Peyer's patch (tissue), 4 donors: ENCODE data around the gene LDOC1.

Experiments
- POLR2A ChIP-seq, 2 donors: fragments of 450-650 bp; IDR thresholded peaks; one replicate each; pipeline ENCODE4 v1.5.1; 2017; ENCODE audit warnings: antibody characterized with exemption in 2 of 2, mild to moderate bottlenecking in 2 of 2, moderate library complexity in 2 of 2
- TF ChIP-seq, protein P1 (sequence below), 6 experiments: fragments of 450-650 bp in 4 of 6; fragments of 200-600 bp in 2 of 6; sonication (generic) in 1 of 6; IDR thresholded peaks; one replicate each; pipeline ENCODE4 v1.5.1; 2017 to 2019; ENCODE audit warnings: antibody characterized with exemption in 6 of 6, mild to moderate bottlenecking in 3 of 6, moderate library complexity in 1 of 6

DNA sequence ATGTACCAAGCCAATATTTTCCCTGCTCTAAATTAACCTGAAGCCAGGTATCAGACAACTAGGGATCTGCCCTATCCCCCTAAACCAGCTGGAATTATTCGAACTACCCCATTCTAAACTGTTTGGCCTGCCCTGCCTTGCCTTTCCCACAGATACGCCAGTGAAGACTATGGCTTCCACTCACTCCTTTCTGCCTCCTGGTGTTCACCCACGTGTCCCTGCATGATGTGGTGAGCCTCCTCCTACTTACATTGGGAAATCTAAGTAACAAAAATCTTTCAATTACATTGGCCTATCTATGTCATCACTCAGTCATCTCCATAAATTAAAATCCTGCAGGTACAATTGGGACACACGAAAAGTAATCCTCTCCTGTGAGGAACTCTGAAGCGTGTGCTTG is 6.1 kb upstream of the LDOC1 start:
- TF ChIP-seq, protein P1, sequence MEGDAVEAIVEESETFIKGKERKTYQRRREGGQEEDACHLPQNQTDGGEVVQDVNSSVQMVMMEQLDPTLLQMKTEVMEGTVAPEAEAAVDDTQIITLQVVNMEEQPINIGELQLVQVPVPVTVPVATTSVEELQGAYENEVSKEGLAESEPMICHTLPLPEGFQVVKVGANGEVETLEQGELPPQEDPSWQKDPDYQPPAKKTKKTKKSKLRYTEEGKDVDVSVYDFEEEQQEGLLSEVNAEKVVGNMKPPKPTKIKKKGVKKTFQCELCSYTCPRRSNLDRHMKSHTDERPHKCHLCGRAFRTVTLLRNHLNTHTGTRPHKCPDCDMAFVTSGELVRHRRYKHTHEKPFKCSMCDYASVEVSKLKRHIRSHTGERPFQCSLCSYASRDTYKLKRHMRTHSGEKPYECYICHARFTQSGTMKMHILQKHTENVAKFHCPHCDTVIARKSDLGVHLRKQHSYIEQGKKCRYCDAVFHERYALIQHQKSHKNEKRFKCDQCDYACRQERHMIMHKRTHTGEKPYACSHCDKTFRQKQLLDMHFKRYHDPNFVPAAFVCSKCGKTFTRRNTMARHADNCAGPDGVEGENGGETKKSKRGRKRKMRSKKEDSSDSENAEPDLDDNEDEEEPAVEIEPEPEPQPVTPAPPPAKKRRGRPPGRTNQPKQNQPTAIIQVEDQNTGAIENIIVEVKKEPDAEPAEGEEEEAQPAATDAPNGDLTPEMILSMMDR (IDR thresholded peaks at IDR 0.05) = no peak
- TF ChIP-seq POLR2A (IDR thresholded peaks at IDR 0.05) = no peak
